ENCODE results near the gene SAMM50. TPM values are rescaled to one million over a fixed set of nuclear protein-coding genes. Genes with fewer than 3 reads are reported as not detected.

Gene SAMM50
- total and polyA plus RNA-seq, 2 donors (not counting 3 experiments of a cell fraction or from before 2014, with no cell fraction given), result 42.9 to 56.2 TPM

GRCh38 chr22:43971112-43971511, 15.9 kb downstream of the SAMM50 start:
- H3K9ac ChIP-seq (replicated peaks; ENCODE audit: extremely low read depth, insufficient read depth, low read length), result no peak overlapping the region
- no peaks in the 10 kb centered on the region for H4K20me1 ChIP-seq (replicated peaks; ENCODE audit: control insufficient read depth, extremely low read depth, insufficient read depth, low read length)
- no peaks in the 10 kb centered on the region for H3K27me3 ChIP-seq (ENCODE audit: control insufficient read depth in 2 of 2, insufficient read depth in 2 of 2, low read length in 2 of 2)
- ChIA-PET POLR2A (no interaction called here), CTCF (interaction anchor here (0.7 kb wide), 1 partner anchor 115 kb away, joined by 3 read pairs; no protein-coding TSS in a partner anchor)
- intact Hi-C loops (cut with micrococcal nuclease) (no loop called here), dilution Hi-C loops (cut with MboI; ENCODE audit: extremely low pct_ligation_motif_present, low sequenced_read_pairs) (no loop called here)
- DNase-seq (ENCODE audit: low read depth, low spot score) (no peak), FAIRE-seq (no peak)
- no peaks in the 10 kb centered on the region for H3K9me1 ChIP-seq (replicated peaks; ENCODE audit: control insufficient read depth, extremely low read depth, insufficient read depth, low read length)
- no peaks in the 10 kb centered on the region for H3K4me1 ChIP-seq (ENCODE audit: control insufficient read depth, extremely low read depth, insufficient read depth, low read length)
- peaks cover 11 to 53% of the 10 kb centered on the region in 2 experiments for H3K36me3 ChIP-seq (ENCODE audit: control insufficient read depth in 2 of 2, extremely low read depth in 1 of 2, insufficient read depth in 2 of 2, low read length in 2 of 2)
- TF ChIP-seq JUN (IDR thresholded peaks at IDR 0.05; ENCODE audit: borderline replicate concordance, insufficient read depth, insufficient read length, low read depth) (no peak), MYC (IDR thresholded peaks at IDR 0.05; ENCODE audit: low read depth, low read length) (no peak), FOS (IDR thresholded peaks at IDR 0.05; ENCODE audit: borderline replicate concordance, insufficient read depth, low read length) (no peak), POLR2AphosphoS5 (IDR thresholded peaks at IDR 0.05; ENCODE audit: insufficient read depth, low read depth, low read length) (no peak), EZH2 (IDR thresholded peaks at IDR 0.05; ENCODE audit: borderline replicate concordance, low read depth, low read length, severe bottlenecking) (no peak), GATA2 (IDR thresholded peaks at IDR 0.05; ENCODE audit: insufficient read depth, insufficient read length, low read depth, low read length) (no peak), POLR2A (IDR thresholded peaks at IDR 0.05; ENCODE audit: low read depth, low read length) (no peak), MAX (IDR thresholded peaks at IDR 0.05; ENCODE audit: insufficient read depth, insufficient read length) (no peak), CTCF (IDR thresholded peaks at IDR 0.05; ENCODE audit: extremely low read depth in 1 of 2, insufficient read depth in 1 of 2, low read depth in 1 of 2, low read length in 2 of 2) (no peak)
- no peak overlapping the region for H3K4me3 ChIP-seq (replicated peaks in 1 of 3; ENCODE audit: insufficient read depth in 1 of 3, low read depth in 1 of 3, low read length in 3 of 3)
- no peaks in the 10 kb centered on the region for H3K9me3 ChIP-seq (replicated peaks; ENCODE audit: control insufficient read depth, insufficient read depth, low read length)
- no TSS peak for BruUV-seq (replicated peaks)
- H3K27ac ChIP-seq (ENCODE audit: insufficient read depth, low read depth, low read length), result no peak overlapping the region
- H3K79me2 ChIP-seq (ENCODE audit: control insufficient read depth, insufficient read depth, low read length), result no peaks in the 10 kb centered on the region
- no peak overlapping the region for H2AFZ ChIP-seq (ENCODE audit: low read depth, low read length)
- no peak overlapping the region for H3K4me2 ChIP-seq (ENCODE audit: insufficient read depth, low read length)

Data from endothelial cell of umbilical vein (primary cell).